ENCODE data around the gene TMC7.

Gene TMC7

DNA sequence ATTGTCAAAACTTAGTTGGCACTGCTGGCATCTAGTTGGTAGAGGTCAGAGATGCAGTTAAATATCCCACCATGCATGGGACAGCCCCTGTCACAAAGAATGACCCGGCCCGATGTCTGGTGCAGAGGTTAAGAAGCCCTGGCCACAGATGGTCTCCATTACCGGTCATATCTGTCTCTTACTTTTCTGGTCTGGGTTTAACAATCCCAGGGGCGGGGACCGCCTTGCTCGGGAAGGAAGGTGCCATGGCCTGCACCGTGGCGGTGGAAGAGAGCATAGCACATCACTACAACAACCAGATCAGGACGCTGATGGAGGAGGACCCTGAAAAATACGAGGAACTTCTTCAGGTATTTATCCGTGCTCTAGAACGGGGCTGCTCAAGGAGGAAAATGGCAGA lies 91.8 kb downstream of the TMC7 start:
- Histone ChIP-seq H3K27ac (ENCODE audit: poor library complexity, severe bottlenecking) (no peak overlapping the region), H3K36me3 (ENCODE audit: low read depth) (peaks cover 37% of the 10 kb centered on the region), H3K4me1 (ENCODE audit: insufficient read depth, poor library complexity, severe bottlenecking) (no peaks in the 10 kb centered on the region), H3K27me3 (ENCODE audit: insufficient read depth, poor library complexity, severe bottlenecking) (no peaks in the 10 kb centered on the region), H3K9me3 (ENCODE audit: severe bottlenecking) (no peaks in the 10 kb centered on the region), H3K4me3 (ENCODE audit: severe bottlenecking) (no peak overlapping the region)
- TF ChIP-seq, protein P1, sequence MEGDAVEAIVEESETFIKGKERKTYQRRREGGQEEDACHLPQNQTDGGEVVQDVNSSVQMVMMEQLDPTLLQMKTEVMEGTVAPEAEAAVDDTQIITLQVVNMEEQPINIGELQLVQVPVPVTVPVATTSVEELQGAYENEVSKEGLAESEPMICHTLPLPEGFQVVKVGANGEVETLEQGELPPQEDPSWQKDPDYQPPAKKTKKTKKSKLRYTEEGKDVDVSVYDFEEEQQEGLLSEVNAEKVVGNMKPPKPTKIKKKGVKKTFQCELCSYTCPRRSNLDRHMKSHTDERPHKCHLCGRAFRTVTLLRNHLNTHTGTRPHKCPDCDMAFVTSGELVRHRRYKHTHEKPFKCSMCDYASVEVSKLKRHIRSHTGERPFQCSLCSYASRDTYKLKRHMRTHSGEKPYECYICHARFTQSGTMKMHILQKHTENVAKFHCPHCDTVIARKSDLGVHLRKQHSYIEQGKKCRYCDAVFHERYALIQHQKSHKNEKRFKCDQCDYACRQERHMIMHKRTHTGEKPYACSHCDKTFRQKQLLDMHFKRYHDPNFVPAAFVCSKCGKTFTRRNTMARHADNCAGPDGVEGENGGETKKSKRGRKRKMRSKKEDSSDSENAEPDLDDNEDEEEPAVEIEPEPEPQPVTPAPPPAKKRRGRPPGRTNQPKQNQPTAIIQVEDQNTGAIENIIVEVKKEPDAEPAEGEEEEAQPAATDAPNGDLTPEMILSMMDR (IDR thresholded peaks at IDR 0.05; ENCODE audit: poor library complexity, severe bottlenecking), result no peak
- DNase-seq (ENCODE audit: low spot score), result no peak
- no peak for ATAC-seq (ENCODE audit: low read depth)

DNA sequence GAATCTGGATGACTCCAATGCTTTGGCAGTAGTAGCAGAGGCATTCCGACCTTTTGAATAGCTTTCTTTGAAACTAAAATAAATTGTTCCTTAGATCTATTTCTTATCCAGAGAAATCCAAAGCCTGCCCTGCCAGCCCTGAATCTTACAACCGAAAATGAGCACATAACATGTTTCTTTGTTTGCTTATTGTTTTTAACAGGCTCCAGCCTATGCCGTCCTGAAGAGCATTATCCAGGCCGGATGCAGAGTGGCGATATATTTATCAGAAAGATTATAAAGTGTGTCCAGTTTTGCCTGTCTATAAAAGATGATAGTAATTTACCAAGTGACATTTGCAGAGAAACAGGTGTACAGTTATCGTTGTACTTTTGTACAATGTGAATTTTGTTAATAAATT lies 94.1 kb downstream of the TMC7 start:
- no peak for DNase-seq (ENCODE audit: low spot score)
- H3K4me1 ChIP-seq (ENCODE audit: insufficient read depth, poor library complexity, severe bottlenecking), result no peaks in the 10 kb centered on the region
- TF ChIP-seq, protein P1 (IDR thresholded peaks at IDR 0.05; ENCODE audit: poor library complexity, severe bottlenecking), result no peak
- no peaks in the 10 kb centered on the region for H3K27me3 ChIP-seq (ENCODE audit: insufficient read depth, poor library complexity, severe bottlenecking)
- H3K36me3 ChIP-seq (ENCODE audit: low read depth), result peaks cover 41% of the 10 kb centered on the region
- no peak overlapping the region for H3K27ac ChIP-seq (ENCODE audit: poor library complexity, severe bottlenecking)
- no peak overlapping the region for H3K4me3 ChIP-seq (ENCODE audit: severe bottlenecking)
- ATAC-seq (ENCODE audit: low read depth), result no peak
- H3K9me3 ChIP-seq (ENCODE audit: severe bottlenecking), result no peaks in the 10 kb centered on the region

DNA sequence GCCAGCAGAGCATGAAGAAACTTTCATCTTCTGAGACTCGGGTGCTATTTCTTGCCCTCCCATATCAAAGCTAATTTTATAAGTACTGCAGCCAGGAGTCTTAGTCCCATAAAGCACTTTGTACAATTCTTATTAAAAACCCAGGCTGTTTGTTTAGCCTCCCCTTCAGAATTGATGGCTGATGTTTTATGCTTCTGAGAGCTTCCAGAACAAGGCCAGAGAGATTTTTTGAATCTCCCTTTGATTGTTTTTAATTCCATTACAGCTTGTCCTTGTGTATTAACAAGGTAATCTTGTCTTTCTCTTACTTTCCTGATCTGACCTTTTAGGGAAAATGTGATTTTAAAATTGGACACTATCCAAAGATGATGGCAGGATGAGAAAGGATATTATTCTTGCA lies 99.9 kb downstream of the TMC7 start:
- H3K27me3 ChIP-seq (ENCODE audit: insufficient read depth, poor library complexity, severe bottlenecking), result no peaks in the 10 kb centered on the region
- DNase-seq (ENCODE audit: low spot score), result no peak
- no peak overlapping the region for H3K27ac ChIP-seq (ENCODE audit: poor library complexity, severe bottlenecking)
- no peaks in the 10 kb centered on the region for H3K4me1 ChIP-seq (ENCODE audit: insufficient read depth, poor library complexity, severe bottlenecking)
- H3K9me3 ChIP-seq (ENCODE audit: severe bottlenecking), result no peaks in the 10 kb centered on the region
- H3K36me3 ChIP-seq (ENCODE audit: low read depth), result peaks cover 13% of the 10 kb centered on the region
- no peak for ATAC-seq (ENCODE audit: low read depth)
- TF ChIP-seq, protein P1 (IDR thresholded peaks at IDR 0.05; ENCODE audit: poor library complexity, severe bottlenecking), result no peak
- no peak overlapping the region for H3K4me3 ChIP-seq (ENCODE audit: severe bottlenecking)

DNA sequence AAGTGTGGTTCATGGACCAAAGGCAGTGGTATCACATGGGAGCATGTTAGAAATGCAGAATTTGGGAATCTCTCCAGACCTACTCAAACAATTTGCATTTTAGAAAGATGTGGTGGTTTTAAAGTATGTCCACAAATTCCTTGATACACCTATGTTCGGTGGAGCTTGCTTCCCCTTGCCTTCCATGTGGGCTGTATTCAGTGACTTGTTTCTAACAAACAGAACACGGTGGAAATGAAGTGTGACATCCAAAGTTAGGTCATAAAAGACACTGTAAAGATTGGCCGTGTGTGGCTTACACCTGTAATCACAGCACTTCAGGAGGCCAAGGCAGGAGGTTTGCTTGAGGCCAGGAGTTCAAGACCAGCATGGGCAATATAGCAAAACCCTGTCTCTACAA lies 100.4 kb downstream of the TMC7 start:
- no peak for DNase-seq (ENCODE audit: low spot score)
- no peak for ATAC-seq (ENCODE audit: low read depth)
- Histone ChIP-seq H3K27me3 (ENCODE audit: insufficient read depth, poor library complexity, severe bottlenecking) (no peaks in the 10 kb centered on the region), H3K9me3 (ENCODE audit: severe bottlenecking) (no peaks in the 10 kb centered on the region), H3K36me3 (ENCODE audit: low read depth) (peaks cover 9% of the 10 kb centered on the region; the same call in 1 of the 2 replicates), H3K4me3 (ENCODE audit: severe bottlenecking) (no peak overlapping the region), H3K4me1 (ENCODE audit: insufficient read depth, poor library complexity, severe bottlenecking) (no peaks in the 10 kb centered on the region), H3K27ac (ENCODE audit: poor library complexity, severe bottlenecking) (no peak overlapping the region)
- TF ChIP-seq, protein P1 (IDR thresholded peaks at IDR 0.05; ENCODE audit: poor library complexity, severe bottlenecking), result no peak

DNA sequence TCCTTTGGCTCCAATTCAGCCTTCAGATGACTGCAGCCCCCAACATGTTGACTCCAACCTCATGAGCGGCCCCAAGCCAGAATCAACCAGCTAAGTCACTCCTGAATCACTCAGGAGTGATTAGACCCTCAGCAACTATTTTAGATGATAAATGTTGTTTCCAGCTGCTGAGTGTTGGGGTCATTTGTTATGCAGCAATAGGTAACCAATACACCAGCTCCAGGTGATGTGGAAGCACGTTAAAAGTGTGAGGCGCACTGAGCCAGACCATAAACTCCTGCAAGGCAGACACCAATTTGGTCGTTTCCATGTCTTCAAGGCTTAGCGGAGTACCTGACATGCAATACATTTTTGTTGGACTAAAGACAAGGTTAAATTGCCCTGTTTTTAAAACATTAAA lies 101.1 kb downstream of the TMC7 start:
- Histone ChIP-seq H3K27ac (ENCODE audit: poor library complexity, severe bottlenecking) (no peak overlapping the region), H3K36me3 (ENCODE audit: low read depth) (peaks cover 7% of the 10 kb centered on the region; the same call in 1 of the 2 replicates)
- TF ChIP-seq, protein P1 (IDR thresholded peaks at IDR 0.05; ENCODE audit: poor library complexity, severe bottlenecking), result no peak

More for the DNA sequence above, 101.1 kb downstream of the TMC7 start:
- Histone ChIP-seq H3K4me3 (ENCODE audit: severe bottlenecking) (no peak overlapping the region), H3K27me3 (ENCODE audit: insufficient read depth, poor library complexity, severe bottlenecking) (no peaks in the 10 kb centered on the region), H3K9me3 (ENCODE audit: severe bottlenecking) (no peaks in the 10 kb centered on the region), H3K4me1 (ENCODE audit: insufficient read depth, poor library complexity, severe bottlenecking) (no peaks in the 10 kb centered on the region)
- ATAC-seq (ENCODE audit: low read depth) (no peak), DNase-seq (ENCODE audit: low spot score) (no peak)
